LNCAP (cell line): ENCODE data around the gene TBCB.

ENCODE experiments used
- CTCF ChIP-seq: fragments of 450-650 bp; IDR thresholded peaks from 2 replicates; pipeline ENCODE4 v1.5.1; 2017; ENCODE audit warnings: mild to moderate bottlenecking

Gene TBCB, protein sequence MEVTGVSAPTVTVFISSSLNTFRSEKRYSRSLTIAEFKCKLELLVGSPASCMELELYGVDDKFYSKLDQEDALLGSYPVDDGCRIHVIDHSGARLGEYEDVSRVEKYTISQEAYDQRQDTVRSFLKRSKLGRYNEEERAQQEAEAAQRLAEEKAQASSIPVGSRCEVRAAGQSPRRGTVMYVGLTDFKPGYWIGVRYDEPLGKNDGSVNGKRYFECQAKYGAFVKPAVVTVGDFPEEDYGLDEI

DNA sequence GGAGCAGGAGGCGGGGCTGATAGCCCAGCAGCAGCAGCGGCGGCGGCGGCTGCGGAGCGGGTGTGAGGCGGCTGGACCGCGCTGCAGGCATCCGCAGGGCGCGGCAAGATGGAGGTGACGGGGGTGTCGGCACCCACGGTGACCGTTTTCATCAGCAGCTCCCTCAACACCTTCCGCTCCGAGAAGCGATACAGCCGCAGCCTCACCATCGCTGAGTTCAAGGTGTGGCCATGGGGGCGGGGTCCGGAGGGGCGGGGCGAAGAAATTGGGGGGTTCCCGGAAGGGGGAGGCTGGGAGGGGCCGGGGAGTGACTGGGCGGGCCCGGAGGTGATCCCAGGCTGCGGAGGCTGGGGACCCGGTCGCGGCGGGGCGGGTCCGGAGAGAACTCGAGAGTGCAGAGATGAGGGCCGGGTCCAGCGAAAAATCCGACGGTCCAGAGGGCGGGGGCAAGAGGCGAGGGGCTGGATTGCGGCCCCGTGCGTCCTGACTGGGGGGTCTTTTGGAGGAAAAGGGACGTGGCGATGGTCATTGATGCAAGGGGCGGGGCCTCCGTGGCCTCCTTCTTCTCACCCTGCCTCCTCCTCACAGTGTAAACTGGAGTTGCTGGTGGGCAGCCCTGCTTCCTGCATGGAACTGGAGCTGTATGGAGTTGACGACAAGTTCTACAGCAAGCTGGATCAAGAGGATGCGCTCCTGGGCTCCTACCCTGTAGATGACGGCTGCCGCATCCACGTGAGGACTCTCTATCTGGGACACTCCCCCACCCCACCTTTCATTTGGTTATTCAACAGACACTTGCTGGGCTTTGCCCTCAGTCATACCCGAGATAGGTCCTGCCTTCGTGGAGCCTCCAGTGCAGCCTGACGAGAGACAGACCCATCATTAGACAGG lies at the start of gene TBCB:
TSS of gene TBCB (plus strand) at position 16 of the 891 bp plus-strand sequence. CDS start at position 109, 93 bp downstream.
- TF ChIP-seq CTCF, result no peak

GRCh38 chr19:36067681-36068080 lies 47.6 kb upstream of the TBCB start:
- TF ChIP-seq CTCF, result no peak

- no peak for TF ChIP-seq CTCF
These were observed 43.2 kb upstream of the TBCB start for GRCh38 chr19:36072081-36072480.

- no peak for TF ChIP-seq CTCF
These were observed 42.0 kb upstream of the TBCB start for GRCh38 chr19:36073121-36073876.

GRCh38 chr19:36079389-36079945 lies 35.8 kb upstream of the TBCB start:
- TF ChIP-seq CTCF, result no peak

DNA sequence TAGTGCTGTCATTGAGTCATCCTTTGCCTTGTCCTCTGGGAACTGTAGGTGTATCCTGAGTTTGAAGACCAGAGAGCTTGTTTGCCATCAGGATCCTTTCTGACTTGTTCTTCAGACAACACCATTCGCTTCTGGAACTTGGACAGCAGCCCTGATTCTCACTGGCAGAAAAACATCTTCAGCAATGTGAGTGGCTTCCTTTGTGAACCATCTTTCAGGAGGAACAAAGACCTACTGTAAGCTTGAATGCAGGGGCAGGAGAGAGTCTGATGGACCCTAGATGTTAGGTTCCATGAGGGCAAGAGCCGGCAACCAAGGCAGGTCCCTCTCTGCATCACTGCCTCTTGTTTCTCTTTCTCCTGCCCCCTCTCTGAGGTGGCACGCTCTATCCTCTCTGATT lies 33.9 kb upstream of the TBCB start:
- TF ChIP-seq CTCF, result no peak

- TF ChIP-seq CTCF, result no peak
These were observed 33.4 kb upstream of the TBCB start for GRCh38 chr19:36081894-36082293.
